Measurements from ENCODE around the gene GPX2.

Gene GPX2

GRCh38 chr14:64942531-64943111 is at the start of gene GPX2:
TSS of gene GPX2 (minus strand) at chr14:64942745. CDS start at chr14:64942726, 19 bp downstream.
- DNase-seq (ENCODE audit: low read depth in 2 of 2): no peak

GRCh38 chr14:64990939-64991338 is 48.4 kb upstream of the GPX2 start:
- no peak for DNase-seq (ENCODE audit: low read depth in 2 of 2)

GRCh38 chr14:64990296-64990695 is 47.8 kb upstream of the GPX2 start:
- no peak for DNase-seq (ENCODE audit: low read depth in 2 of 2)

- no peak for DNase-seq (ENCODE audit: low read depth in 2 of 2)
Measured at GRCh38 chr14:64987438-64987767, 44.9 kb upstream of the GPX2 start.

- peak; percentile 85 to 90 for DNase-seq (ENCODE audit: low read depth in 2 of 2)
Measured at GRCh38 chr14:64986648-64987437, 44.3 kb upstream of the GPX2 start, which contains the start of gene FNTB. TSS of gene FNTB (plus strand) at chr14:64986895. CDS start at chr14:64986954, 59 bp downstream.

GRCh38 chr14:64983439-64984310 is 41.1 kb upstream of the GPX2 start:
- no peak for DNase-seq (ENCODE audit: low read depth in 2 of 2)

- no peak for DNase-seq (ENCODE audit: low read depth in 2 of 2)
Measured at GRCh38 chr14:64979336-64980074, 37.0 kb upstream of the GPX2 start.

- DNase-seq (ENCODE audit: low read depth in 2 of 2): no peak
Measured at GRCh38 chr14:64974563-64974962, 32.0 kb upstream of the GPX2 start.

GRCh38 chr14:64973826-64974225 is 31.3 kb upstream of the GPX2 start:
- no peak for DNase-seq (ENCODE audit: low read depth in 2 of 2)

GRCh38 chr14:64973026-64973442 is 30.5 kb upstream of the GPX2 start:
- DNase-seq (ENCODE audit: low read depth in 2 of 2): no peak

GRCh38 chr14:64971943-64972791 is 29.6 kb upstream of the GPX2 start, which contains the start of gene RAB15:
TSS of gene RAB15 (minus strand) at chr14:64972336. CDS start at chr14:64972076, 260 bp downstream.
- peak; percentile 12 to 17 for DNase-seq (ENCODE audit: low read depth in 2 of 2)

- no peak for DNase-seq (ENCODE audit: low read depth in 2 of 2)
Measured at GRCh38 chr14:64971491-64971942, 29.0 kb upstream of the GPX2 start.

- no peak for DNase-seq (ENCODE audit: low read depth in 2 of 2)
Measured at GRCh38 chr14:64970776-64971477, 28.4 kb upstream of the GPX2 start.

- DNase-seq (ENCODE audit: low read depth in 2 of 2): no peak
Measured at GRCh38 chr14:64970041-64970440, 27.5 kb upstream of the GPX2 start.

GRCh38 chr14:64968651-64969050 is 26.1 kb upstream of the GPX2 start:
- no peak for DNase-seq (ENCODE audit: low read depth in 2 of 2)

GRCh38 chr14:64968167-64968566 is 25.6 kb upstream of the GPX2 start:
- no peak for DNase-seq (ENCODE audit: low read depth in 2 of 2)

GRCh38 chr14:64966976-64967375 is 24.4 kb upstream of the GPX2 start:
- no peak for DNase-seq (ENCODE audit: low read depth in 2 of 2)

- no peak for DNase-seq (ENCODE audit: low read depth in 2 of 2)
Measured at GRCh38 chr14:64965356-64966000, 22.9 kb upstream of the GPX2 start.

GRCh38 chr14:64963611-64964010 is 21.1 kb upstream of the GPX2 start:
- no peak for DNase-seq (ENCODE audit: low read depth in 2 of 2)
